ENCODE measurements around the gene MPP3.
"Not testable (repeated sequence)": the region's sequence is repeated elsewhere in the genome, so short reads cannot be mapped to it uniquely, and the experiment has no call there.

The MPP3 gene

GRCh38 chr17:43871946-43872690 is 39.2 kb upstream of the MPP3 start:
- TF ChIP-seq, protein P1, sequence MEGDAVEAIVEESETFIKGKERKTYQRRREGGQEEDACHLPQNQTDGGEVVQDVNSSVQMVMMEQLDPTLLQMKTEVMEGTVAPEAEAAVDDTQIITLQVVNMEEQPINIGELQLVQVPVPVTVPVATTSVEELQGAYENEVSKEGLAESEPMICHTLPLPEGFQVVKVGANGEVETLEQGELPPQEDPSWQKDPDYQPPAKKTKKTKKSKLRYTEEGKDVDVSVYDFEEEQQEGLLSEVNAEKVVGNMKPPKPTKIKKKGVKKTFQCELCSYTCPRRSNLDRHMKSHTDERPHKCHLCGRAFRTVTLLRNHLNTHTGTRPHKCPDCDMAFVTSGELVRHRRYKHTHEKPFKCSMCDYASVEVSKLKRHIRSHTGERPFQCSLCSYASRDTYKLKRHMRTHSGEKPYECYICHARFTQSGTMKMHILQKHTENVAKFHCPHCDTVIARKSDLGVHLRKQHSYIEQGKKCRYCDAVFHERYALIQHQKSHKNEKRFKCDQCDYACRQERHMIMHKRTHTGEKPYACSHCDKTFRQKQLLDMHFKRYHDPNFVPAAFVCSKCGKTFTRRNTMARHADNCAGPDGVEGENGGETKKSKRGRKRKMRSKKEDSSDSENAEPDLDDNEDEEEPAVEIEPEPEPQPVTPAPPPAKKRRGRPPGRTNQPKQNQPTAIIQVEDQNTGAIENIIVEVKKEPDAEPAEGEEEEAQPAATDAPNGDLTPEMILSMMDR (IDR thresholded peaks at IDR 0.05; ENCODE audit: borderline replicate concordance, insufficient read depth, low read depth, low read length), result no peak
- no peak overlapping the region for H3K4me3 ChIP-seq (ENCODE audit: low read depth, low read length)

GRCh38 chr17:43869031-43869430 is 36.1 kb upstream of the MPP3 start:
- H3K4me3 ChIP-seq (ENCODE audit: low read depth, low read length), result not testable (repeated sequence)

GRCh38 chr17:43868226-43868994 is 35.5 kb upstream of the MPP3 start:
- TF ChIP-seq, protein P1 (IDR thresholded peaks at IDR 0.05; ENCODE audit: borderline replicate concordance, insufficient read depth, low read depth, low read length), result no peak

DNA sequence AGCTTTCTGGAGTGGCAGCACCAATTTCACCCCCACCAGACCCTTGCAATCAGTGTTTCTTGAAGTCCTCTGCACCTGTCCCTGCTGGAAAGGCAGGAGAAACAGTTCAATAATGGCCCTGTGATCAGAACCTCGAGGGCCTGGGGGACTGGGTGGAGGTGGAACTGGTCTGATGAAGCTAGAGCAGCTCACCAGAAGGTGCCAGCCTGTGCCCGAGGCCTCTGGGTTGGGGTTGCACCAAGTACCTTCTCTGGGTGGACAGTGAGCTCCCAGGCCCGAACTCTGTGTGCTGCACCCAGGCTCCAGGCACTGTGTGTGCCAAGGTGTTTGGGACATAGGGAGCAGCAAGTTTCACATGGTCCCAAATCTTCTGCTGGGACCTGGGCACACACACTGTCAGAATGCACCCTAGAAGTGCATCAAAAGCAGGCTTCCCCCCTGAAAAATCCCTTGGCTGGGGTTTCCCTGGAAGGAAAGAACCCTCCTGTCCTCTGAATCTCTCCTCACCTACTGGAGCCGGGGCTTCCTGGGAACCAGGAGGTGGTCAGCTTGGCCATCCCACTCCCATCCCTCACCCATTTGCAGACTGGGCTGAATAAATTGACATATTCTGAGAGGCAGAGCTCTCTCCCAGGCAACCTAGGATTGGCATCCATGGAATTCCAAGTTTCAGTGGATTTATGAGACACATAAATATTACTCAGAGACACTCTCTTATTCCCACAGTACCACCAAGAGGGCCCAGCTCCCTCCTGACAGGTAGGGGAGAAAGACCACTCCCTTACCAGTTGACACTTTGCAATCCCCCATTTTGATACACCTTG is 31.4 kb upstream of the MPP3 start:
- H3K4me3 ChIP-seq (ENCODE audit: low read depth, low read length), result no peak overlapping the region
- TF ChIP-seq, protein P1 (IDR thresholded peaks at IDR 0.05; ENCODE audit: borderline replicate concordance, insufficient read depth, low read depth, low read length), result no peak

More at GRCh38 chr17:43868226-43868994, 35.5 kb upstream of the MPP3 start:
- no peak overlapping the region for H3K4me3 ChIP-seq (ENCODE audit: low read depth, low read length)

GRCh38 chr17:43861960-43862359 is 29.0 kb upstream of the MPP3 start:
- TF ChIP-seq, protein P1 (IDR thresholded peaks at IDR 0.05; ENCODE audit: borderline replicate concordance, insufficient read depth, low read depth, low read length), result no peak
- H3K4me3 ChIP-seq (ENCODE audit: low read depth, low read length), result no peak overlapping the region

- TF ChIP-seq, protein P1 (IDR thresholded peaks at IDR 0.05; ENCODE audit: borderline replicate concordance, insufficient read depth, low read depth, low read length), result no peak
- H3K4me3 ChIP-seq (ENCODE audit: low read depth, low read length), result no peak overlapping the region
Measured at GRCh38 chr17:43860927-43861622, 28.1 kb upstream of the MPP3 start.

All from GM12875 (cell line).